HL-60 (cell line): ENCODE measurements around the gene AQP12B.

ENCODE experiments used
- DNase-seq, 2 experiments: peaks; one replicate each; pipeline ENCODE4 v3.0.0-alpha.2; 2010 to 2020; ENCODE audit warnings: low read depth in 1 of 2, low spot score in 1 of 2
- H3K27ac ChIP-seq: fragments of 250-450 bp; sonication (Bioruptor Pico); replicated peaks from 2 replicates; pipeline ENCODE4 v1.5.1; 2020; ENCODE audit warnings: mild to moderate bottlenecking, moderate library complexity
- H3K27me3 ChIP-seq: fragments of 250-450 bp; sonication (Bioruptor Pico); 2 replicates; pipeline ENCODE4 v1.5.1; 2021; ENCODE audit warnings: mild to moderate bottlenecking, moderate library complexity; ENCODE audit not compliant: insufficient read depth, poor library complexity, severe bottlenecking
- H3K4me3 ChIP-seq: replicated peaks from 2 replicates; pipeline ENCODE4 v1.5.1; 2011; ENCODE audit warnings: mild to moderate bottlenecking, control low read depth, low read length; ENCODE audit not compliant: insufficient read depth
- GABPA ChIP-seq: IDR thresholded peaks from 2 replicates; pipeline ENCODE4 v1.6.1; 2012; ENCODE audit warnings: low read depth
- POLR2AphosphoS5 ChIP-seq: IDR thresholded peaks from 2 replicates; pipeline ENCODE4 v1.6.1; 2012; ENCODE audit warnings: low read depth
- SPI1 ChIP-seq: IDR thresholded peaks from 2 replicates; pipeline ENCODE4 v1.6.1; 2012; ENCODE audit warnings: low read depth, mild to moderate bottlenecking, borderline replicate concordance
- TF ChIP-seq, protein P1 (sequence below): IDR thresholded peaks from 2 replicates; pipeline ENCODE4 v1.6.1; 2012; ENCODE audit warnings: low read depth; ENCODE audit not compliant: insufficient replicate concordance
- TF ChIP-seq, protein P2 (sequence below): IDR thresholded peaks from one replicate; pipeline ENCODE4 v1.5.1; 2011; ENCODE audit warnings: low read length, control low read depth, inconsistent platforms; ENCODE audit not compliant: insufficient read depth

AQP12B gene

DNA sequence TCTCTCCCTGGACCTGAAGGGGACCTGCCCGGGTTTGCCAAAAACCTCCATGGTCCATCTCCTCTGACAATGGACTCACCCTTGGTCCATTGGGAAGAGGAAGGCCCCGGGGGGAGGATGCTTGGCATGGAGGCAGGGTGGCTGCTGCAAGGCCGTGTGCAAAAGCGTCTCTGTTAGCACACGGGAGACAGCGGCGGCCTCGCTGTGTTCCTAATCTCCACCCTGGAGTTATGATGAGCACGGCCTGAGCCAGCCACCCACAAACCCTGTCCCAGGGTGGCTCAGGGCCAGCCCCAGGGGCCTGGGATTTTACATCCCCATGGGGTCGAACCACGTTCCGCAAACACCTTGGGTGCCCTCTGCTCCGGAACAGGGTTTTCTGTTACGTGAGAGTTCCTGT is 44.8 kb upstream of the AQP12B start:
- no peak overlapping the region for H3K27ac ChIP-seq
- TF ChIP-seq, protein P1, sequence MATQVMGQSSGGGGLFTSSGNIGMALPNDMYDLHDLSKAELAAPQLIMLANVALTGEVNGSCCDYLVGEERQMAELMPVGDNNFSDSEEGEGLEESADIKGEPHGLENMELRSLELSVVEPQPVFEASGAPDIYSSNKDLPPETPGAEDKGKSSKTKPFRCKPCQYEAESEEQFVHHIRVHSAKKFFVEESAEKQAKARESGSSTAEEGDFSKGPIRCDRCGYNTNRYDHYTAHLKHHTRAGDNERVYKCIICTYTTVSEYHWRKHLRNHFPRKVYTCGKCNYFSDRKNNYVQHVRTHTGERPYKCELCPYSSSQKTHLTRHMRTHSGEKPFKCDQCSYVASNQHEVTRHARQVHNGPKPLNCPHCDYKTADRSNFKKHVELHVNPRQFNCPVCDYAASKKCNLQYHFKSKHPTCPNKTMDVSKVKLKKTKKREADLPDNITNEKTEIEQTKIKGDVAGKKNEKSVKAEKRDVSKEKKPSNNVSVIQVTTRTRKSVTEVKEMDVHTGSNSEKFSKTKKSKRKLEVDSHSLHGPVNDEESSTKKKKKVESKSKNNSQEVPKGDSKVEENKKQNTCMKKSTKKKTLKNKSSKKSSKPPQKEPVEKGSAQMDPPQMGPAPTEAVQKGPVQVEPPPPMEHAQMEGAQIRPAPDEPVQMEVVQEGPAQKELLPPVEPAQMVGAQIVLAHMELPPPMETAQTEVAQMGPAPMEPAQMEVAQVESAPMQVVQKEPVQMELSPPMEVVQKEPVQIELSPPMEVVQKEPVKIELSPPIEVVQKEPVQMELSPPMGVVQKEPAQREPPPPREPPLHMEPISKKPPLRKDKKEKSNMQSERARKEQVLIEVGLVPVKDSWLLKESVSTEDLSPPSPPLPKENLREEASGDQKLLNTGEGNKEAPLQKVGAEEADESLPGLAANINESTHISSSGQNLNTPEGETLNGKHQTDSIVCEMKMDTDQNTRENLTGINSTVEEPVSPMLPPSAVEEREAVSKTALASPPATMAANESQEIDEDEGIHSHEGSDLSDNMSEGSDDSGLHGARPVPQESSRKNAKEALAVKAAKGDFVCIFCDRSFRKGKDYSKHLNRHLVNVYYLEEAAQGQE, result no peak
- TF ChIP-seq GABPA, result no peak
- no peak for TF ChIP-seq POLR2AphosphoS5
- TF ChIP-seq, protein P2, sequence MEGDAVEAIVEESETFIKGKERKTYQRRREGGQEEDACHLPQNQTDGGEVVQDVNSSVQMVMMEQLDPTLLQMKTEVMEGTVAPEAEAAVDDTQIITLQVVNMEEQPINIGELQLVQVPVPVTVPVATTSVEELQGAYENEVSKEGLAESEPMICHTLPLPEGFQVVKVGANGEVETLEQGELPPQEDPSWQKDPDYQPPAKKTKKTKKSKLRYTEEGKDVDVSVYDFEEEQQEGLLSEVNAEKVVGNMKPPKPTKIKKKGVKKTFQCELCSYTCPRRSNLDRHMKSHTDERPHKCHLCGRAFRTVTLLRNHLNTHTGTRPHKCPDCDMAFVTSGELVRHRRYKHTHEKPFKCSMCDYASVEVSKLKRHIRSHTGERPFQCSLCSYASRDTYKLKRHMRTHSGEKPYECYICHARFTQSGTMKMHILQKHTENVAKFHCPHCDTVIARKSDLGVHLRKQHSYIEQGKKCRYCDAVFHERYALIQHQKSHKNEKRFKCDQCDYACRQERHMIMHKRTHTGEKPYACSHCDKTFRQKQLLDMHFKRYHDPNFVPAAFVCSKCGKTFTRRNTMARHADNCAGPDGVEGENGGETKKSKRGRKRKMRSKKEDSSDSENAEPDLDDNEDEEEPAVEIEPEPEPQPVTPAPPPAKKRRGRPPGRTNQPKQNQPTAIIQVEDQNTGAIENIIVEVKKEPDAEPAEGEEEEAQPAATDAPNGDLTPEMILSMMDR, result no peak
- no peak for TF ChIP-seq SPI1

DNA sequence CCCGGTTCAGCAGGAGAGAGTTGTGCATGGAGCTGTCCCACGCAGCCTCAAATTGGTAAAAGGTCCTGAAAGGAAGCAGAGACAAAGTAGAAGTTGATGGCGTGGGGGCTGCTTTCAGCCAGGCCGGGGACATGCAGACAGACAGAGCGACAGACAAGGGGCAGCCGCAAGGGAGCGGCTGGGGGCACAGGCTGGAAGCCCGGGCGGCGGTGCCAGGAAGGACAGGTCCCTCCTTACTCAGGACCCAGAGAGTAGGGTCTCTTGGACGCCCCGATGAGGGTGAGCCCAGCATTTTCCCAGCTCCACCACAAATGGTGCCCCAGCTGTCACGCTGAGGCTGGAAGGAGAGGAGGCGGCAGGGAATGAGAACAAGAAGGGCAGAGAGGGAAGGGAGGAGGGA is 44.2 kb upstream of the AQP12B start:
- DNase-seq, result no peak
- TF ChIP-seq, protein P1, result no peak
- TF ChIP-seq GABPA (no peak), POLR2AphosphoS5 (no peak), SPI1 (no peak)
- TF ChIP-seq, protein P2, result no peak
- H3K4me3 ChIP-seq, result no peak overlapping the region
- peaks cover 2% of the 10 kb centered on the region for H3K27me3 ChIP-seq
- H3K27ac ChIP-seq, result no peak overlapping the region

More for the DNA sequence above, 44.8 kb upstream of the AQP12B start:
- Histone ChIP-seq H3K27me3 (peaks cover 2% of the 10 kb centered on the region), H3K4me3 (no peak overlapping the region)
- peak in 1 of 2 experiments; percentile 47 for DNase-seq

DNA sequence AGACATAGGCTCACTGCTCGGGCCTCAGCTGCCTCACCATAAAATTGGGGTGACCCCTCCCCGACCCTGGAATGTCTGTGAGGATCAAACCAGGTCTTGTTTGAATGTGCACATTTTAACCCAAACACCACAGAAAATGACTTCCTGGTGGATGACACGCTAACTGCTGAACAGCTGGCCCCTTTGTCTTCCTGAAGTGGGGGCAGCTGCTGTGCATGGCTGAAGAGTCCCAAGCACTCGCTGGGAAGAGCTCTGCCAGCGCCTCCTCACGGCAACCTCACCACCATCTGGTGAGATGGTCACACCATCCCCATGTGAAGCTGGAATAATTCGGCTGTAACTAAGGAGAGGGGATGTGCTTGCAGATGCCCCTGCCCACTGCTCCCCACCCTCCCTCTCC is 43.0 kb upstream of the AQP12B start:
- H3K27me3 ChIP-seq, result peaks cover 2% of the 10 kb centered on the region
- TF ChIP-seq, protein P1, result no peak
- TF ChIP-seq SPI1 (no peak), POLR2AphosphoS5 (no peak), GABPA (no peak)
- TF ChIP-seq, protein P2, result no peak

More for the DNA sequence above, 43.0 kb upstream of the AQP12B start:
- DNase-seq, result no peak
- Histone ChIP-seq H3K27ac (no peak overlapping the region), H3K4me3 (no peak overlapping the region)
